Measurements from ENCODE around the gene KNSTRN. TPM values are rescaled to one million over a fixed set of nuclear protein-coding genes. Genes with fewer than 3 reads are reported as not detected.

The KNSTRN gene
- total RNA-seq, 1 experiment from 2014 or later, result 91.9 TPM

GRCh38 chr15:40429068-40429710 is 46.7 kb downstream of the KNSTRN start:
- no peak for DNase-seq (ENCODE audit: low read depth)

GRCh38 chr15:40430271-40430805 is 47.8 kb downstream of the KNSTRN start:
- DNase-seq (ENCODE audit: low read depth), result peak; percentile 67

GRCh38 chr15:40435023-40435709 is 52.6 kb downstream of the KNSTRN start:
- DNase-seq (ENCODE audit: low read depth), result no peak

- no peak for DNase-seq (ENCODE audit: low read depth)
These were observed 53.2 kb downstream of the KNSTRN start for GRCh38 chr15:40435710-40436089.

GRCh38 chr15:40436116-40436891 is 53.8 kb downstream of the KNSTRN start:
- DNase-seq (ENCODE audit: low read depth), result peak; percentile 29

GRCh38 chr15:40436892-40437751 is 54.6 kb downstream of the KNSTRN start:
- no peak for DNase-seq (ENCODE audit: low read depth)

GRCh38 chr15:40437752-40438687 is 55.5 kb downstream of the KNSTRN start:
- no peak for DNase-seq (ENCODE audit: low read depth)

GRCh38 chr15:40438712-40439111 is 56.2 kb downstream of the KNSTRN start:
- DNase-seq (ENCODE audit: low read depth), result no peak

GRCh38 chr15:40439461-40439959 is 57.0 kb downstream of the KNSTRN start:
- DNase-seq (ENCODE audit: low read depth), result peak; percentile 32

GRCh38 chr15:40439960-40440742 is 57.6 kb downstream of the KNSTRN start:
- DNase-seq (ENCODE audit: low read depth), result peak; percentile 56

- DNase-seq (ENCODE audit: low read depth), result peak; percentile 98
These were observed 58.4 kb downstream of the KNSTRN start, which contains the start of gene BAHD1 for GRCh38 chr15:40440743-40441564. TSS of gene BAHD1 (plus strand) at chr15:40440953. CDS start at chr15:40458465, 17,512 bp downstream.

GRCh38 chr15:40441565-40442531 is 59.3 kb downstream of the KNSTRN start:
- DNase-seq (ENCODE audit: low read depth), result peak; percentile 17

- DNase-seq (ENCODE audit: low read depth), result no peak
These were observed 60.7 kb downstream of the KNSTRN start for GRCh38 chr15:40443255-40443654.

- peak; percentile 17 for DNase-seq (ENCODE audit: low read depth)
These were observed 61.3 kb downstream of the KNSTRN start for GRCh38 chr15:40443846-40444245.
